ENCODE data around the gene FLNB. TPM values are rescaled to one million over a fixed set of nuclear protein-coding genes. Genes with fewer than 3 reads are reported as not detected.

FLNB gene
- total and polyA plus RNA-seq, 10 of the 15 experiments (the other 5 are each of a cell fraction or from before 2014, with no cell fraction given), result 13.6 to 51.8 (median 26.4) TPM

- no peak for TF ChIP-seq PRDM15 (CRISPR knock-in tag; IDR thresholded peaks at IDR 0.05)
- TF ChIP-seq KLF5 (IDR thresholded peaks at IDR 0.05; ENCODE audit: partially characterized antibody), result no peak
- TF ChIP-seq SUPT20H (IDR thresholded peaks at IDR 0.05; ENCODE audit: borderline replicate concordance, control insufficient read depth, low read depth, low read length), result no peak
- no peak for TF ChIP-seq SPI1 (IDR thresholded peaks at IDR 0.05; ENCODE audit: borderline replicate concordance, insufficient read depth, low read depth, low read length)
- TF ChIP-seq, protein P1, sequence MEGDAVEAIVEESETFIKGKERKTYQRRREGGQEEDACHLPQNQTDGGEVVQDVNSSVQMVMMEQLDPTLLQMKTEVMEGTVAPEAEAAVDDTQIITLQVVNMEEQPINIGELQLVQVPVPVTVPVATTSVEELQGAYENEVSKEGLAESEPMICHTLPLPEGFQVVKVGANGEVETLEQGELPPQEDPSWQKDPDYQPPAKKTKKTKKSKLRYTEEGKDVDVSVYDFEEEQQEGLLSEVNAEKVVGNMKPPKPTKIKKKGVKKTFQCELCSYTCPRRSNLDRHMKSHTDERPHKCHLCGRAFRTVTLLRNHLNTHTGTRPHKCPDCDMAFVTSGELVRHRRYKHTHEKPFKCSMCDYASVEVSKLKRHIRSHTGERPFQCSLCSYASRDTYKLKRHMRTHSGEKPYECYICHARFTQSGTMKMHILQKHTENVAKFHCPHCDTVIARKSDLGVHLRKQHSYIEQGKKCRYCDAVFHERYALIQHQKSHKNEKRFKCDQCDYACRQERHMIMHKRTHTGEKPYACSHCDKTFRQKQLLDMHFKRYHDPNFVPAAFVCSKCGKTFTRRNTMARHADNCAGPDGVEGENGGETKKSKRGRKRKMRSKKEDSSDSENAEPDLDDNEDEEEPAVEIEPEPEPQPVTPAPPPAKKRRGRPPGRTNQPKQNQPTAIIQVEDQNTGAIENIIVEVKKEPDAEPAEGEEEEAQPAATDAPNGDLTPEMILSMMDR (IDR thresholded peaks at IDR 0.05 in 2 of 3, conservative IDR thresholded peaks at IDR 0.05 in 1 of 3; ENCODE audit: control insufficient read depth in 2 of 3, extremely low read depth in 1 of 3, insufficient read depth in 1 of 3, low read depth in 3 of 3, low read length in 3 of 3), result no peak
- TF ChIP-seq IKZF1 (conservative IDR thresholded peaks at IDR 0.05), result 0 out of 2 replicates have a peak, but pooled peaks have one; percentile 34
- no peak for TF ChIP-seq HDAC6 (IDR thresholded peaks at IDR 0.05; ENCODE audit: unreplicated experiment)
- no peak for TF ChIP-seq RCOR1 (conservative IDR thresholded peaks at IDR 0.05; ENCODE audit: low read depth, low read length)
- TF ChIP-seq, protein P2, sequence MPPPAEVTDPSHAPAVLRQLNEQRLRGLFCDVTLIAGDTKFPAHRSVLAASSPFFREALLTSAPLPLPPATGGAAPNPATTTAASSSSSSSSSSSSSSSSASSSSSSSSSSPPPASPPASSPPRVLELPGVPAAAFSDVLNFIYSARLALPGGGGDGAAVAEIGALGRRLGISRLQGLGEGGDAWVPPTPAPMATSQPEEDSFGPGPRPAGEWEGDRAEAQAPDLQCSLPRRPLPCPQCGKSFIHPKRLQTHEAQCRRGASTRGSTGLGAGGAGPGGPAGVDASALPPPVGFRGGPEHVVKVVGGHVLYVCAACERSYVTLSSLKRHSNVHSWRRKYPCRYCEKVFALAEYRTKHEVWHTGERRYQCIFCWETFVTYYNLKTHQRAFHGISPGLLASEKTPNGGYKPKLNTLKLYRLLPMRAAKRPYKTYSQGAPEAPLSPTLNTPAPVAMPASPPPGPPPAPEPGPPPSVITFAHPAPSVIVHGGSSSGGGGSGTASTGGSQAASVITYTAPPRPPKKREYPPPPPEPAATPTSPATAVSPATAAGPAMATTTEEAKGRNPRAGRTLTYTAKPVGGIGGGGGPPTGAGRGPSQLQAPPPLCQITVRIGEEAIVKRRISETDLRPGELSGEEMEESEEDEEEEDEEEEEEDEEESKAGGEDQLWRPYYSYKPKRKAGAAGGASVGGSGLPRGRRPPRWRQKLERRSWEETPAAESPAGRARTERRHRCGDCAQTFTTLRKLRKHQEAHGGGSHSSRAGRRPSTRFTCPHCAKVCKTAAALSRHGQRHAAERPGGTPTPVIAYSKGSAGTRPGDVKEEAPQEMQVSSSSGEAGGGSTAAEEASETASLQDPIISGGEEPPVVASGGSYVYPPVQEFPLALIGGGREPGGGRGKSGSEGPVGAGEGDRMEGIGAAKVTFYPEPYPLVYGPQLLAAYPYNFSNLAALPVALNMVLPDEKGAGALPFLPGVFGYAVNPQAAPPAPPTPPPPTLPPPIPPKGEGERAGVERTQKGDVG (CRISPR knock-in tag; IDR thresholded peaks at IDR 0.05), result no peak
- TF ChIP-seq NFYA (IDR thresholded peaks at IDR 0.05; ENCODE audit: borderline replicate concordance, low read depth, low read length), result no peak
- TF ChIP-seq JUND (IDR thresholded peaks at IDR 0.05; ENCODE audit: low read depth, low read length), result no peak
- TF ChIP-seq ZNF207 (IDR thresholded peaks at IDR 0.05; ENCODE audit: borderline replicate concordance), result no peak
- TF ChIP-seq RUNX3 (IDR thresholded peaks at IDR 0.05; ENCODE audit: low read length), result 0 out of 2 replicates have a peak, but pooled peaks have one; percentile 26
- 0 out of 2 replicates have a peak, but pooled peaks have one; percentile 51 for TF ChIP-seq TCF12 (IDR thresholded peaks at IDR 0.05; ENCODE audit: low read depth, low read length)
- no peak for TF ChIP-seq ZBTB40 (IDR thresholded peaks at IDR 0.05; ENCODE audit: borderline replicate concordance)
- TF ChIP-seq SUZ12 (IDR thresholded peaks at IDR 0.05; ENCODE audit: unreplicated experiment), result no peak
- no peak for TF ChIP-seq CBX3 (IDR thresholded peaks at IDR 0.05; ENCODE audit: borderline replicate concordance, low read depth)
Observed at GRCh38 chr3:58207954-58208353, 199.7 kb downstream of the FLNB start (continued).

Data from GM12878 (cell line).